HCT116 (cell line): ENCODE measurements around the gene SPATA20. TPM values are rescaled to one million over a fixed set of nuclear protein-coding genes. Genes with fewer than 3 reads are reported as not detected.
A peak's percentile ranks its signal among the peaks of the same experiment; 100 is the strongest.

Experiments
- ATAC-seq: fragments of 200-7000 bp; cut with Tn5 transposase; 2 replicates; pipeline ENCODE4 v1.9.1; 2020; ENCODE audit warnings: mild to moderate bottlenecking, moderate library complexity
- BruUV-seq: library from RNA; stranded (reverse); fragments of 400-500 nt; replicated peaks from 2 replicates; lab custom pipeline; 2021; lab: Mats Ljungman, UMichigan
- CTCF ChIA-PET: fragments of 300-600 bp; sonication (Branson Sonifier 250); formaldehyde crosslinking; loops from one replicate; lab custom pipeline; 2021; ENCODE audit warnings: antibody characterized with exemption; lab: Charles Lee
- POLR2A ChIA-PET: fragments of 300-600, 350-600 bp; sonication (Branson Sonifier 250); formaldehyde crosslinking; loops from one replicate; lab custom pipeline; 2021; ENCODE audit warnings: antibody characterized with exemption; lab: Charles Lee
- RAD21 ChIA-PET, 2 experiments: fragments of 300-600 bp; sonication (Branson Sonifier 250); formaldehyde crosslinking; loops; one replicate each; lab custom pipeline; 2023; ENCODE audit warnings: low total read pairs in 2 of 2; ENCODE audit not compliant: uncharacterized antibody in 2 of 2, unreplicated experiment in 2 of 2, low non-redundant PET in 1 of 2; lab: Charles Lee
- DNase-seq: peaks from one replicate; pipeline ENCODE4 v3.0.0-alpha.2; 2010; ENCODE audit warnings: low read depth, low spot score
- H2AFZ ChIP-seq: fragments of 200-600 bp; shearing (Covaris generic), sonication (generic); 2 replicates; pipeline ENCODE4 v1.6.1; 2017; ENCODE audit warnings: low read depth, mixed run types, mixed read lengths, antibody characterized with exemption, low read length; ENCODE audit not compliant: poor library complexity, severe bottlenecking
- H3K27ac ChIP-seq: 2 replicates; pipeline ENCODE4 v1.5.1; 2012; ENCODE audit warnings: low read depth, low read length
- H3K27me3 ChIP-seq: fragments of 200-600 bp; sonication (generic); 2 replicates; pipeline ENCODE4 v1.6.1; 2016; ENCODE audit warnings: mixed run types, low read length, mixed read lengths; ENCODE audit not compliant: insufficient read depth
- H3K36me3 ChIP-seq, 2 experiments: fragments of 200-500 bp in 1 of 2; fragments of 200-600 bp in 1 of 2; sonication (Bioruptor generic) in 1 of 2; sonication (generic) in 1 of 2; 2 replicates each; pipeline versions ENCODE4 v1.5.1 to v1.6.1; 2014 to 2016; ENCODE audit warnings: low read length in 2 of 2, inconsistent platforms in 1 of 2, mixed read lengths in 1 of 2, mixed run types in 1 of 2; ENCODE audit not compliant: insufficient read depth in 2 of 2, control insufficient read depth in 1 of 2
- H3K4me1 ChIP-seq, 2 experiments: fragments of 200-600 bp in 1 of 2; sonication (generic) in 1 of 2; 2 replicates each; pipeline versions ENCODE4 v1.5.1 to v1.6.1; 2012 to 2017; ENCODE audit warnings: low read length in 2 of 2, inconsistent platforms in 1 of 2, mild to moderate bottlenecking in 1 of 2, mixed read lengths in 1 of 2, mixed run types in 1 of 2, moderate library complexity in 1 of 2; ENCODE audit not compliant: insufficient read depth in 2 of 2, control insufficient read depth in 1 of 2
- H3K4me2 ChIP-seq: fragments of 200-600 bp; sonication (generic); 2 replicates; pipeline ENCODE4 v1.6.1; 2017; ENCODE audit warnings: mixed run types, low read length, mixed read lengths
- H3K4me3 ChIP-seq, 2 experiments: fragments of 200-600 bp in 1 of 2; sonication (generic) in 1 of 2; replicated peaks in 1 of 2; 2 replicates each; pipeline ENCODE4 v1.5.1; 2011 to 2016; ENCODE audit warnings: low read length in 2 of 2, control low read depth in 1 of 2, low read depth in 1 of 2, mild to moderate bottlenecking in 1 of 2, mixed read lengths in 1 of 2, mixed run types in 1 of 2
- H3K79me2 ChIP-seq: fragments of 200-600 bp; sonication (generic); 2 replicates; pipeline ENCODE4 v1.6.1; 2017; ENCODE audit warnings: mild to moderate bottlenecking, mixed run types, low read length, moderate library complexity, mixed read lengths; ENCODE audit not compliant: insufficient read depth
- H3K9ac ChIP-seq: fragments of 200-600 bp; sonication (generic); 2 replicates; pipeline ENCODE4 v1.6.1; 2016; ENCODE audit warnings: low read length, mixed read lengths
- H3K9me2 ChIP-seq: fragments of 200-600 bp; sonication (generic), shearing (Covaris generic); 2 replicates; pipeline ENCODE4 v1.6.1; 2017; ENCODE audit warnings: mixed run types, mild to moderate bottlenecking, moderate library complexity; ENCODE audit not compliant: insufficient read depth
- H3K9me3 ChIP-seq, 2 experiments: fragments of 200-500 bp in 1 of 2; fragments of 200-600 bp in 1 of 2; sonication (Bioruptor generic) in 1 of 2; sonication (generic) in 1 of 2; 2 replicates each; pipeline ENCODE4 v1.6.1; 2014 to 2017; ENCODE audit warnings: low read length in 2 of 2, mixed read lengths in 2 of 2, inconsistent platforms in 1 of 2, low read depth in 1 of 2, mild to moderate bottlenecking in 1 of 2, mixed run types in 1 of 2, moderate library complexity in 1 of 2; ENCODE audit not compliant: control insufficient read depth in 1 of 2, insufficient read depth in 1 of 2
- H4K20me1 ChIP-seq: fragments of 200-600 bp; sonication (generic), shearing (Covaris generic); 2 replicates; pipeline ENCODE4 v1.6.1; 2017; ENCODE audit warnings: mixed run types, mild to moderate bottlenecking, moderate library complexity; ENCODE audit not compliant: insufficient read depth
- EGR1 ChIP-seq: IDR thresholded peaks from 2 replicates; pipeline ENCODE4 v1.6.1; 2012; ENCODE audit warnings: low read depth
- ELF1 ChIP-seq: IDR thresholded peaks from 2 replicates; pipeline ENCODE4 v1.6.1; 2012; ENCODE audit warnings: low read depth, borderline replicate concordance
- MAX ChIP-seq: IDR thresholded peaks from 2 replicates; pipeline ENCODE4 v1.6.1; 2012
- POLR2A ChIP-seq: IDR thresholded peaks from 2 replicates; pipeline ENCODE4 v1.7.0; 2011; ENCODE audit warnings: borderline replicate concordance; ENCODE audit not compliant: insufficient read depth, insufficient read length; ENCODE audit errors: extremely low read depth
- POLR2AphosphoS5 ChIP-seq: IDR thresholded peaks from 2 replicates; pipeline ENCODE4 v1.6.1; 2011; ENCODE audit warnings: mild to moderate bottlenecking, low read depth, low read length, moderate library complexity
- TCF7L2 ChIP-seq: IDR thresholded peaks from 2 replicates; pipeline ENCODE4 v1.7.0; 2011; ENCODE audit warnings: borderline replicate concordance, inconsistent platforms; ENCODE audit not compliant: insufficient read depth, insufficient read length; ENCODE audit errors: extremely low read depth
- ZBTB33 ChIP-seq: IDR thresholded peaks from 2 replicates; pipeline ENCODE4 v1.6.1; 2011; ENCODE audit warnings: mild to moderate bottlenecking, low read length, moderate library complexity; ENCODE audit not compliant: insufficient replicate concordance; ENCODE audit errors: extremely low read depth
- ZFX ChIP-seq: fragments of 450-650 bp; IDR thresholded peaks from 2 replicates; pipeline ENCODE4 v1.6.1; 2017
- intact Hi-C: fragments of 100-400 bp; cut with micrococcal nuclease; formaldehyde crosslinking; loops from 2 replicates; pipeline ENCODE4 v1.10.0; 2022
- total RNA-seq: library from RNA; stranded (reverse); gene quantifications from one replicate; pipeline ENCODE4 v1.2.1, GENCODE V29; 2021; ENCODE audit not compliant: unreplicated experiment

The SPATA20 gene
- total RNA-seq, 1 experiment from 2014 or later = 57.5 TPM

GRCh38 chr17:50560185-50560824 lies 13.3 kb downstream of the SPATA20 start, which contains the start of gene CACNA1G:
Gene CACNA1G (plus strand): TSS chr17:50560715. CDS start chr17:50561460, 745 bp downstream.
- H3K9me2 ChIP-seq = no peaks in the 10 kb centered on the region
- ChIA-PET POLR2A (interaction anchor here (0.6 to 1.8 kb wide), 7 partner anchors 10 to 883 kb away, joined by 3 to 8 read pairs (median 4); partner anchors contain the start of gene LRRC59), CTCF (interaction anchor here (0.6 to 2.3 kb wide), 11 partner anchors 10 to 145 kb away, joined by 3 to 22 read pairs (median 4); no protein-coding TSS in a partner anchor), RAD21 (interaction anchor here (0.6 to 1.4 kb wide), 5 partner anchors 9 to 65 kb away, joined by 3 to 8 read pairs (median 3); no protein-coding TSS in a partner anchor)
- no peaks in the 10 kb centered on the region for H3K9me3 ChIP-seq
- peaks cover 6 to 18% of the 10 kb centered on the region in 2 experiments; a peak in 3 of 4 replicates for H3K4me1 ChIP-seq
- intact Hi-C loops = no loop called here
- H3K4me3 ChIP-seq = peak within 1 kb of the TSS; percentile 54 to 68
- no peak for TF ChIP-seq ZFX
- TF ChIP-seq ELF1 = no peak
- peak; percentile 56 for TF ChIP-seq POLR2AphosphoS5
- TF ChIP-seq MAX = no peak
- TF ChIP-seq TCF7L2 = no peak
- no peak for TF ChIP-seq ZBTB33
- TF ChIP-seq POLR2A = peak; percentile 64
- TF ChIP-seq EGR1 = no peak
- no peaks in the 10 kb centered on the region for H4K20me1 ChIP-seq
- no peaks in the 10 kb centered on the region for H3K79me2 ChIP-seq
- peak; percentile 80 for DNase-seq
- ATAC-seq = peak; percentile 93
- no peaks in the 10 kb centered on the region for H3K27me3 ChIP-seq
- H3K27ac ChIP-seq = peak within 1 kb of the TSS; percentile 43; the same call in 1 of the 2 replicates
- peak within 1 kb of the TSS; percentile 62 for H3K9ac ChIP-seq
- peak within 1 kb of the TSS; percentile 100 for H2AFZ ChIP-seq
- no peaks in the 10 kb centered on the region for H3K36me3 ChIP-seq
- peak within 1 kb of the TSS; percentile 100 for H3K4me2 ChIP-seq
- BruUV-seq = no TSS peak
